NCI-H2227 (cell line): Measurements from ENCODE around the gene SLC12A7.
"Not testable (repeated sequence)": the region's sequence is repeated elsewhere in the genome, so short reads cannot be mapped to it uniquely, and the experiment has no call there.

Experiments
- DNase-seq: peaks from one replicate; lab custom pipeline; 2025; ENCODE audit not compliant: unreplicated experiment; lab: John Stamatoyannopoulos, UW

SLC12A7 gene

DNA sequence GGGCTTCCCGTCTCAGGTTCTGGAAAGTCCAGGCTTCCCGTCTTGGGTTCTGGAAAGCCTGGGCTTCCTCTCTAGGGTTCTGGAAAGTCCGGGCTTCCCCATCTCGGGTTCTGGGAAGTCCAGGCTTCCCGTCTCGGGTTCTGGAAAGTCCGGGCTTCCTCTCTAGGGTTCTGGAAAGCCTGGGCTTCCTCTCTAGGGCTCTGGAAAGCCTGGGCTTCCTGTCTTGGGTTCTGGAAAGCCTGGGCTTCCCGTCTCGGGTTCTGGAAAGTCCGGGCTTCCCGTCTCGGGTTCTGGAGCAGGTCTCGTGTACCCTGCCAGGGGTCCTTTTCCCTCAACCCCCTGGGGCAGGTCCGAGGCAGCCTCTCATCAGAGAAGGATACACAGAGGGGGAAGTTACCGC lies 28.8 kb downstream of the SLC12A7 start:
- DNase-seq = not testable (repeated sequence)

DNA sequence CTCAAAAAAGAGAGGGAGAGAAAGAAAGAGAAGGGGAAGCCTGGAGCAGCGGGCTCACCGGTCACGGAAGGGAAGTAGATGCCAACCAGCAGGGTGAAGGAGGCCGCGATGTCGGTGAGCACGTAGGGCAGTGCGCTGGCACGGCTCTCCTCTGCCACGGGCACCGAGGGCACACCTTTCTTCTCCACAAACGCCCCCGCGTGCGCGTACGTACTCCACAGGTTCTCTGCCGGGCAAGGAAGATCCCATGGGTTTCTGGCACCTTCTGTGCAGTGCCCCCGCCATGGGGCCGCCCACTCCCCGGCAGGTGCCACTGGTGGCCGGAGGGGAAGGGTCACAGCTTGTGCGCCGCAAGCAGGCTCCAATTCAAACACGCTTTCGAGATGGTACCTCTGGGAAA lies 30.3 kb downstream of the SLC12A7 start:
- no peak for DNase-seq

DNA sequence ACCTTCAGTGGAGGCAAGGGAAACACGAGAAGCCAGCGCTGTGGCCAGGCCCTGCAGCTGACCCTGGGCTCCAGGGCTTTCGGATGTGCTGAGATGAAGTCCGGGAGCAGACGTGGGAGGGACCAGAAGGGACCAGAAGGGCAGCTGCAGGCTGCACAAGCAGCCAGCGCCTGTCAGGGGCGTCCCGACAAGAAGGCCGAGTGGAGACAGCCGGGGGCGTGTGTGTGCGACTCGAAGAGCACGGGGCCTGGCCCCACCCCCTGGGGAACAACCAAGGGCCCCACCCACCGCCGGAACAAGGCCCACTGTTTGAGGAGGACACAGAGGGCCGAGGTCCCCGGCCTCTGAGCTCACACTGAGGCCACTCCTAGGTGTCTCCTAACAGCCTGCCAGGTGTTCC lies 31.4 kb downstream of the SLC12A7 start:
- no peak for DNase-seq

DNA sequence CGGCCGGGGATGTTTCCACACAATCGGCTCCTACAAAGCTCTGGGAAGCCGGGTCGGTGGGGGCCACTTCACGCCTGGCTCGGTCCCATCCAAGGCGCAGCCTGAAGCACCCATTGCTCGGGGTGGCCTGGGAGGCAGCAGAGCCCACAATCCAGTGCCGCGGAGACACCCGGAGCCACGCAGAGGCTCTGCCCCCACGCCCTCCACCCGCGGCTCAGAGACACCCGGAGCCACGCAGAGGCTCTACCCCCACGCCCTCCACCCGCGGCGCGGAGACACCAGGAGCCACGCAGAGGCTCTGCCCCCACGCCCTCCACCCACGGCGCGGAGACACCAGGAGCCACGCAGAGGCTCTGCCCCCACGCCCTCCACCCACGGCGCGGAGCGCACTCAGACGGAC lies 31.9 kb downstream of the SLC12A7 start:
- DNase-seq = no peak

DNA sequence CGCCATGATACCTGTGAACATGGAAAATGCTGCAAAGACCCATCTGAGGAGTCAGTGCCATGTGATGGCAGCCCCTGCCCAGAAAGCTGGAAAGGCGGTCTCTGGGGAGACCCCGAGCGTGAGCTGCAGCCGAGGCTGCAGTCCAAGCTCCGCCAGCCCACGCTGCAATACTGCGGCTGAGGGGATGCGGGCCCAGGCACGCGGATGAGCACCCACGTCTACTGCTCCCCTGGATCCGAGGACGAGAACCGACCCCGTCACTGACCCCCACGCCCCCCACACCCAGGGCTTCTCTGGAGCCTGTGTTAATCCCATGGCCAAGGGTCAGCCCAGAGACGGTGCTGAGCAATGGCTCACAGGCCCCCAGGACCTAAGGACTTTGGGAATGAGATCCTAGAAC lies 32.4 kb downstream of the SLC12A7 start:
- no peak for DNase-seq

DNA sequence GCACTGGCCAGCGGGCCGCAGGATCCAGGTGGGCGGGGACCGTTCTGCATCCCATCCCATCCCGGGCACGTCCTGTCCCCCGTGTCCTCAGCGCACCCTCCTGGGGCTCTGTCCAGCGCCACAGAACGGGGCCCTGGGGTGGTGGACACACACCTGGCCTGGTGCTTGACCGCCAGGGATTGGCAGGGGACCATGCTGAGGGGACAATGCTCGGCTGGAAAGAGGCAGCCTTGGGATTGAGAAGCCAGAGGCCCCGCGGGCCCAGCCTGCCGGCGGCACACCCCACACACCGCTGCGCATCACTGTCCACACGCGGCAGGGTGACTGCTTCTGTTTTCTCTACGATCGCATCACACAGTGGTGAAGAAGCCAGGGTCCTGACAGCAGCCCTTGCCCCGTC lies 33.0 kb downstream of the SLC12A7 start:
- DNase-seq = no peak

DNA sequence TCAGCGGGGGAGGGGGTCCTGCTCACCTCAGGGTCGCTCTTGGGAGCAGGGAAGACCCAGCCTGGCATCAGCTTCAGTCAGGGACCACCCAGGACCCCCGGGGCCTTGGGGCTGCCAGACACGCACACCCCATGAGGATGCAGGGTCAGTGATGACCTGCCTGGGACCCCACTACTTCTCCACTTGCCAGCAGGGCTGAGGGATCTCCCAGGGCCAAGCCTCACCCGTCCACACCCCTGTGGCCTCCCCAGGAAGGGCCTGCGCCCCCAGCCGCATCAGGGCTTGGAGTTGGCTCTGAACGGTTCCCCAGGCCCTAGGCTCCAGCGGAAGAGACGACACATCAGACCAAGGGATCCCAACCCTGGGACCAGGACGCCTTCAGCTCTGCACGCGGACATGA lies 33.7 kb downstream of the SLC12A7 start:
- DNase-seq = no peak

DNA sequence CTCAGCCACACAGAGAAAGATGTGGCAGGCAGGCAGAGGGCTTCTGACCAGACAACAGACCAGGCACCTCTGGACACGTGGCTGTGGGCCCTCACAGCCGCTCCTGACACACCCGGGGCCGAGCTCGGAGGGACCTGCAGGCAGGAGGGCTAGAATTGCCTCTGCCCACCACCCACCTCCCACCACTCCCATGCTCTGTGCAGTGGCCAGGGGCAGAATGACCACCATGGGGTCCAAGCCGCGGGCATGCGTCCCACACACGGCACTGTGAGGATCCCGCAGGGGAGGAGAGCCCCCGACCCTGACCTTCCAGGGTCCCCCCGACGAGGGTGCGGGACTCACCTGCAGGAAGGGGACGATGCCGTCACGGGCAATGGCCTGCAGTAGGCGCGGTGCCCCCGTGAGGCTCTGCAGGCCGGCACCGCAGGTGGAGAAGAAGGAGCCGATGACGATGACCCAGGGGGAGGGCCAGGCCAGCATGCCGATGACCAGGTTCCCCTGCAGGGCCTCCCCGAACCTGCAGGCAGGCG lies 34.3 kb downstream of the SLC12A7 start:
- DNase-seq = no peak

DNA sequence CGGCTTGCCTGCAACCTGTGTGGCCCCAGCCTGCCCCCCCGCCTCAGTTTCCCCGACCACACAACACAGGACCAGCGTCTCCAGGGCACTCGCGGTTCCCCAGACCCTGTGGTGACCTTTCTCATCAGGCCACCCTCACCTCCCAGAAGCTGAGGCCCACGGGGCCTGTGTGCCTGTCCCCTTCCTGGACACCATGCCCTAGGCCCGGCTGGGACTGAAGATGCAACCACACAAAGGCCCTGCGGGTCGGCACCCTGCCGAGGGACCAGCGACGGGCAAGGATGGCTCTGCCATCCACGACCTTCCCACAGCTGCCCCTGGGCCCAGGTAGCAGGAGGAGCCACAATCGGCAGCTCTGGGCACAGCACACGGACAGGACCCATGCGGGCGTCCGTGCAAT lies 34.8 kb downstream of the SLC12A7 start:
- no peak for DNase-seq

DNA sequence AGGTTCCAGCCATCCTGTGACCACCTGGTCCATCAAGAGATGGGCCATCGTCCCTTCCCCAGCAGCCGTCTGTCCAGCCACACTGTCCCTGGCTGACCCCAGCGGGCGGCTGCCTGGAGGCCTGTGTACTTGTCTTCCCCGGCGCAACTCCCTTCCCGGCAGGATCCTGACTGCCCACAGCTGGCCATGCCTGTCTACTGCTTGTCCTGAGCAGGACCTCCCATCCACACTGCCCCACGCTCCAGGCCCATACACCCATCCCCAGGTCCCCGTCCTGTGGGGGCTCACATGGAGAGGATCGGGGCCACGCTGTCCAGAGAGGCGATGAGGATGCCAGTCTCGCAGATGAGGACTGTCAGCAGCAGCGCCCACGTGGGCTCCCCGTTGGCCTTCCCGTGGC lies 35.5 kb downstream of the SLC12A7 start:
- no peak for DNase-seq

DNA sequence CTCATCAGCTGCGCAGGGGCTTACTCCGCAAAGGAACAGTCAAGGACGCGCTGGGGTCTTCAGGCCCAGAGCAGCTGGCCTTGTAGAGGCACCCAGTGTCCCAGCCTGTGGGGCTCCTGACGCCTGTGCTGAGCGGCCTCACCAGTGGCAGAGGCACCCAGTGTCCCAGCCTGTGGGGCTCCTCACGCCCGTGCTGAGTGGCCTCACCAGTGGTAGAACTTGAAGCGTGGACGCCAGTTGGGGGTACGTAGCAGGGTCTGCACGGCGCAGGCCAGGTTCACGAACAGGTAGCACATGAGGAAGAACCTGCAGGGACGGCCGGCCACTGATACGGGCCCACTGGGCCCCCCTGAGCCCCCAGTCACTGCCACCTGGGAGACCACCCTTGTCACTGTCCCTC lies 35.9 kb downstream of the SLC12A7 start:
- DNase-seq = no peak

DNA sequence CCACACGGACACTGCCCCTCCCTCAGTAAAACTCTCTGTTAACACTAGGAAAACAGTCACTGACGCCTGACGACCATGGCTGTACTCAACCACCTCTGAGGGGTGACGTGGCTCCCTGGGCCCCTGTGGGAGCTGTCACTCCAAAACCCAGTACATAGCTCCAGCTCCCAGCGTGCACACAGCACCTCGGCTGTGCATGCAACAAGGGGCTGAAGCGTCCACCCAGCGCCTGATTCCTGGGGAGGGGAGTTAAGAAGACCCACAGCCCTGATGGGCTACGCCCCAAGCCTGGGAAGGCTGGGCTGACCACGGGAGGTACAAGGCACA lies 36.3 kb downstream of the SLC12A7 start:
- no peak for DNase-seq

DNA sequence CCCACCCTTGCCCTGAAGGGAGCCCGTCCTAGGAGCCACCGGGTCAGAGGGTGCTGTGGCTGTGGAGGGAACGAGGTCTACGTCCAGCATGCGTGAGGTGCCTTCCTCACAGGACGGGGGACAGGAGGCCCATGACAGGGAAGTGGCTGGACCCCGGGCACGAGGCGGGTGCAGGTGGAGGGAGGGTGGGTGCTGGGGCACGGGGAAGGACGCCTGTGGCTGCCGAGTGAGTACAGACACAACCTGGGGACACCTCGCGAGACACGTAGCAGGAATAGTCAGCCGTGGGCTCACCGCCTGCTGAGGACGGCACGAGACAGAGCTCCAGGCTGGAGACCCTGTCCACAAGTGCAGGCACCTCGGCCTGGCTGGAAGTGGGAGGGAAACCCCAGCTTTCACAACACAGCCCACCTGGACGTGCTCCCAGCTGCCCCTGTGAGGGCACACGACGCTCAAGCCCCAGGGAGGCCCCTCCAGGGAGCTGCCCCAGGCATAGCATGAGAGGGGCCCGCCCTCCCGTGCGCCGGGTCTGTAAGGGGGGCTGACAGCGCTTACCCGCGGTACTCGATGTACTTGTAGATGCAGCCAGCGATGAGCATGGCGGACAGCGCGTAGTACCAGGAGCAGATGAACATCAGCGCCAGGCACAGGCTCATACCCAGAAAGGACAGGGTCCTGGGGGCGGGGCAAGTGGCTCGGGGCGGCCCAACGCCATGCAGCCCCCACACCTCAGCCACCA lies 36.9 kb downstream of the SLC12A7 start:
- no peak for DNase-seq

DNA sequence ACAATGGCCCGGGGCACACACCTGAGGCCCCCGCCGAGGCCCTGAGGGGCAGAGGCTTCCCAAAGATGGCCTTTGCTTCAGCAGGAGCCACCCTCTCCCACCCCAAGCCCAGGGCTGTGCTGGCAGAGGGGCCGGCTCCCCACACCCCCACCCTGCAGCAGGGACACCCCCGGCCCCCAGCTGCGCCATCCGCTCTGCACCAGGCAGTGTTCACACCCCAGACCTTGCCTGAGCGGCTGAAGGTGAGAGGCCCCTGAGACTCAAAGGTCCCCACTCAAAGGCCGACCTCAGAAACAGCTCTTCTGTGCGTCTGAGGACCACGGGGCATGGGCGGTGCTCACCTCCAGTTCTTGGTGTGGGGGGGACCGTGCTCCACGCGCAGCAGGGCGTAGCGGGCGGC lies 37.6 kb downstream of the SLC12A7 start:
- no peak for DNase-seq

DNA sequence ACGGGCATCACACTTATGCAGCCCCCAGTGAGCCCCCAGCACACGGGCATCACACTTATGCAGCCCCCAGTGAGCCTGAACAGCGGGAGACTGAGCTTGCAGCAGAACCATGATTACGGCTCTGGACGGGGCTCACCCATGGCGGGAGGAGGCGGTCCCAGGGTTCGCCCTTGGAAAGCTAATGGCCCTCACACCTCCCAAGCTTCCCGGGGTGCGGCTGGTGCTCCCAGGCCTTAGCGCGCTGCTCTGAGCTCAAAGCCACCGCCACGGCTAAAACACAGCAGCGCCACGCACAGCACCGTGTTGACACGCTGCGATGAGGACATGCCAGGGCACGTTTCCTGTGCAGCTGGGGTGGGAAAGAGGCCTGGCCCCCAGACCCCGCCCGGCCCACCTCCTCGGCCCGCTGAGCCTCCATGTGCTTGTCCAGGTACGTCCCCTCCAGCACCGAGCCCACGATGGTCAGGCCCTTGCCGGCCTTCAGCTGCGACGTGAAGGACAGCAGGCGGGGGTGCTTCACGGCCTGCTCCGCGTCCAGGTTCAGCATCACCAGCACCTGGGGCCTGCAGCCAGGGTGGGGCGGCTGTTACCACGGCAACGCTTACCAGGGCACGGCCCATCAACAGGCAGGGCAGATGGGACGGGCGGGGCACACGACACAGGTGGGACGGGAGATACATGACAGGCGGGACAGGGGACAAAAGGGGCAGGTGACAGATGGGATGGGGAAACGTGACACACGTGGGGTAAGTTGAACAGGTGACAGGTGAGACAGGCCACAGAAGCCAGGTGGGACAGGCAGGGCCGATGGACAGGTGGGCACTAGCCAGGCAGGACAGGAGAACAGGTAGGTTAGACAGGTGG lies 38.4 kb downstream of the SLC12A7 start:
- no peak for DNase-seq

DNA sequence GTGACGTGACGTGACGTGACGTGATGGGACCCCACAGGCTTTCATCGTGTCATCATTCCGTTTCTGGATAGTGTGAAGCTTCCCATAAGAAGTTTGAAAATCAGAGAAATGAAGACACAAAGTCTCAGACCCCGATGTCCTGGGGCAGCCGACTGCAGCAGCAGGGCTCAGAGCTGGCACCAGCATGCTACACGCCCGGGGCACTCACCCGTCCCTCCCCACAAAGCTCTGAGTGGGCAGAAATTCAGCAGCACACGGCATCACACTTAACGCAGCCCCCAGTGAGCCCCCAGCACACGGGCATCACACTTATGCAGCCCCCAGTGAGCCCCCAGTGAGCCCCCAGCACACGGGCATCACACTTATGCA lies 42.2 kb downstream of the SLC12A7 start:
- no peak for DNase-seq

DNA sequence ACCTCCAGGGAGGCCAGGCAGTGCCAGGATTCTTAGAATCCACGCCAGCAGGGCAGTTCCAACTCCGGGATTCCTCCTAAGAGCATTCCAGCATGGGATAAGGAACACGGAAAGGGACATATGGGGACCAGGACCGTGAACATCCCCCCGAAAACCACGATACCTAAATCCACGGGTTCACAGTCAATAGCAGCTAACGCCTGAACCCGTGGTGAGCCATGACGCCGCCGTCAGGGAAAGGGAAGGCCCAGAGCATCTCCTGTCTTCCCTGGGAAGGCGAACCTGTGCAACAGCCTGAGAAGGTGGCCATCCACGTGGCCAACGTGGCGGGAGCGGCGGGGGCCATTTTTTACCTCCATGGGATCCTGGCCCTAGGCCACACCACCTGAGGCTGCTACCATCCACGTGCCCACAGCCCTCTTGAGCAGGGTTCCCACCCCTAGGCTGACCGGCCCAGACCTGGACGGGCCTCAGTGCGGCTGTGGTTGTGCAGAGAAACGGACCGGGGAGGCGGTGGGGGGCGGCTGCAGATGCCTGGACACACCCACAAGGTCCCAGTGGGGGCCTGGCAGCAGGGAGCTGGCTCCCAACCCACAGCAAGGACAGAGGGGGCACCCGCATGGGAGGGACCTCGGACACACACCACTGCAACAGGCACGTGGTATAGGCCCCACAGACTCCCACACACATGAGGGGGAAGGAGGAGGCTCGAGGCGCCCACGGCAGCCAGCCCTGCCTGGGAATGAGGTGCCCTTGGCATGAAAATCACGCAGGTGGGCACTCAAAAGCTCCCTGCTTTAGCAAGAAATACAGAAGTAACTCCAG lies 42.8 kb downstream of the SLC12A7 start:
- DNase-seq = no peak

DNA sequence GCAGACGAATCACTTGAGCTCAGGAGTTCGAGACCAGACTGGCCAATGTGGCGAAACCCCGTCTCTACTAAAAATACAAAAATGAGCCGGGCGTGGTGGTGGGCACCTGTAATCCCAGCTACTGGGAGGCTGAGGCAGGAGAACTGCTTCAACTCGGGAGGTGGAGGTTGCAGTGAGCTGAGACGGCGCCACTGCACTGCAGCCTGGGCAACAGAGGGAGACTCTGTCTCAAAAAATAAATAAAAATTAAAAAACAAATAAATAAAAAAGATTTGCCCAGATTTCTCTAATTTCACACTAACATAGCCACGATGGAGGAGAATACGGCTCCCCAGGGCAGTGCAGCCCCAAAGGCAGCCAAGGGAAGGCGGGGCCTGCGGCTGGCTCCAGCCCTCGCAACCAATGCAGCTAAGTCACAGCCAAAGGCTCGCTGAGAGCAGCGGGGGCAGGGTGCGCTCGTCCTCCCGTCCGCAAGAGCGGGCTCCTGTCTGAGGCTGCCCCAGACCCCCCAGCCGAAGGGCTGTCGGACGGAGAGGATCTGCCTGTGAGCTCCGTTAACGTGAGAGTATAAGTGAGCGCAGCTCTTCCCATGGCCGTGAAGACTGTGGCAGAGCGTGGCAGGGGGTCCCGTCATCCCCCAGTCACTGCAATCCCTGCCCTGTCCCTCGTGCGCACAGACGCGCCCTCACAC lies 43.5 kb downstream of the SLC12A7 start:
- DNase-seq = no peak

DNA sequence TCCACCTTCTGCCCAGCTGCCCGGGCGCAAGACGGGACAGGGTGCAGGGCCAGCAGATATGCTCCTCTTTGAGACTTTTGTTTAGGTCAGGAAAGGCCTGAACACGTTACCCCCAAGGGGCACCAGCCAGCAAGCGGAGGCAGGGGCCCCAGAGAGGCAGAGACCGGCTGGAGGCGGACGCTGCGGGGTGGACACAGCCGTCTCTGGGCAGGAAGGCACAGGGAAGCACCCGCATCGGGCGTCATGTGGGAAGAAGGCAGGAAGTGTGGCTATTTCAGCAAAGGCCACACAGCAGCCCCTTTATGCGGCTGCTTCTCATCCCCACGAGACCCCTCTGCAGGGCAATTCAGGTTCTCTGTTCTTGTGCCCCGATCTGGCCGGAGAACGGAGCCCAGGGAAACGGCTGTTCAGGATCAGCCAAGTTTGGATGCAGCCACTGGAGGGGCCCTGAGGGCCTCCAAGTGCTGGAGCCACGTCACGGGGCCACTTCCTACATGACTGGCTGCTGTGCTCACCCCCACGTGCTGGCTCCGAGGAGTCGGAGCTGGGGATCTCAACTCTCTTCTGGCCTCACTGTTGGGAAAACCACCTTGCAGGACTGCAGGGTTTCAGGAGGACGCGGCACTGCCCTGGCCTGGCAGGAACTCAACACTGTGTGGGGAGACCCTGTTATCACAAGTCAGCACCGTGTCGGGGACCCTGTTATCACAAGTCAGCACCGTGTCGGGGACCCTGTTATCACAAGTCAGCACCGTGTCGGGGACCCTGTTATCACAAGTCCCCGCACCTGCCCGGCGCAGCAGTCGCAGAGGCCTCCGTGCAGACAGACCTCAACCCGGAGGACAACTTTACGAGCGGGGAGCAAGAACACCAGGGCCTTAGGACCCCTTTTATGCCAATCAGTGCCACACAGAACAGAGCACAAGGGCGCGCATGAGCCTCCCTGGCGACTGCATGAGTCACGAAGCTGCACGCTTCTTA lies 44.4 kb downstream of the SLC12A7 start:
- no peak for DNase-seq

DNA sequence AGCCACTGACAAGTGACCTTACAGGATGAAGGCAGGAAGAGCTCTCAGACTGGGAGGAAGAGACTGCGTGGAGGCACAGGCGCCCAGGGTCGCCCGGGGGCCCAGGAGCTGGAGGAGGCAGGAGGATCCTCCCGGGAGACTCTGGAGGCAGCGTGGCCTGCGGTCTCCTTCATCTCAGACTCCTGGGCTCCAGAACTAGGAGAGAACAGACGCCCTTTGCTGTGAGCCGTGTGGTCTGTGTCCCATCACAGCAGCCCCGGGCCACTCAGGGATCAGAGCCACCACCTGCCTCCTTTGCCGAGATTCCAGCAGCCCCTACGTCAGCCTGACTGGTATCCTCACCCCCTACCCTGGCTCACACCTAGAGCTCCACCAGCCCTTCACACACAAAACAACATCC lies 45.2 kb downstream of the SLC12A7 start:
- no peak for DNase-seq
